ENCODE results near the gene TRIM8.

TRIM8 gene

DNA sequence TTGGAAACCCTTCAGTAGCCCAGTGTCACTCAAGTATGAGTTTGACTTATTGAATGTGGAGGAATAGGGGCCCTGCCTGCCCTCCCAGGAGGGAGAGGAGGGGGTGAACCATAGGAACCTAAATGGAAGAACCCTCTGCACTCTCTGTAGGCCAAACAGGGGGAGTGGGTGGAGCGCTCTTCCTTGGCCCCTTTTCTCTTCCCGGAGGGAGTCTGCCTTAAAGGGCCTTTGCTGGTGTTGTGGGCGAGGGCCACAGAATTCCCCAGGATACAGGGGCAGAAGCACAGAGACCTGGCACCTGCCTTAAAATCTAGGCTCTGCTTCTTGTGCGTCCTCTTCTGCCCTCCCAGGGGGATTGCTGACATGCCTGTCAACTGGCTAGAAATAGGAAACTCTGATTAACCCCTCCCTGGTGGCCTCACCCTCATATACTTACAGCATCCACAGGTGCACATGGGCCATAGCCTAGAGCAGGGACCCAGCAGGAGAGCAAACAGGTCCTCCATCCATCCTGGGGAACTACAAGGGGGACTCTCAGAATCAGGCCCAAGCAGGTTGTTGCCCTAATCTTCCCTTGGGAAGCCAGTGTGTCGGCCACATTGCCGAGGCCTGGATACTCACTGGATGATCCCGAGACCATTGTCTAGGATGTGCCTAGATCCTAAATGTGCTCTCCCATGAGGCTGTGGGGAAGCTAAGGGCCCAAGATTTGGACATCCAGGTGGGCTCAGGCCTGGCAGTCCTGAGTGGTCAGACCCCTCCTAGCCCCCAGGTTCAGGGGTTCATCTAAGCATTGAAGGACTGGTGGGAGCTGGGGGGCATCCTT is 3.4 kb downstream of the TRIM8 start:
- H4K8ac ChIP-seq (ENCODE audit: low read length) = no peak overlapping the region
- no peaks in the 10 kb centered on the region for H3K79me1 ChIP-seq (replicated peaks; ENCODE audit: low read length, poor library complexity, severe bottlenecking)
- H3K23ac ChIP-seq (ENCODE audit: low read length in 2 of 2) = peak overlapping the region in 1 of 2 experiments; percentile 53
- peaks cover 39 to 63% of the 10 kb centered on the region in 2 experiments for H3K36me3 ChIP-seq (ENCODE audit: control insufficient read depth in 1 of 2, insufficient read depth in 2 of 2, low read depth in 1 of 2, low read length in 2 of 2)
- H3K4me3 ChIP-seq (ENCODE audit: insufficient read depth in 1 of 2, low read depth in 1 of 2, low read length in 2 of 2) = peak overlapping the region in 1 of 2 experiments; percentile 95
- H2BK15ac ChIP-seq (ENCODE audit: low read depth, poor library complexity, severe bottlenecking) = no peak overlapping the region
- no peak overlapping the region for H2BK12ac ChIP-seq (ENCODE audit: low read length in 2 of 2)
- H2AK5ac ChIP-seq (ENCODE audit: low read length, severe bottlenecking) = no peak overlapping the region
- H4K91ac ChIP-seq (ENCODE audit: low read length) = no peak overlapping the region
- H3K14ac ChIP-seq (ENCODE audit: low read length in 2 of 2) = peak overlapping the region in 1 of 2 experiments; percentile 85
- H3K18ac ChIP-seq (ENCODE audit: low read depth in 1 of 2, low read length in 2 of 2) = peak overlapping the region in 1 of 2 experiments; percentile 72
- H3K27me3 ChIP-seq (ENCODE audit: control insufficient read depth in 1 of 2, insufficient read depth in 1 of 2, low read length in 2 of 2) = no peaks in the 10 kb centered on the region
- H3K9ac ChIP-seq (ENCODE audit: low read length) = peak overlapping the region; percentile 98
- DNase-seq = no peak
- no peak overlapping the region for H2AFZ ChIP-seq (ENCODE audit: low read depth, low read length)
- 81% methylated on average over 7 of the region's 7 CpGs for WGBS
- H3K4ac ChIP-seq (ENCODE audit: low read depth in 1 of 2, low read length in 2 of 2) = no peak overlapping the region
- H3K27ac ChIP-seq (ENCODE audit: low read length, poor library complexity, severe bottlenecking) = no peak overlapping the region
- H3K9me3 ChIP-seq (ENCODE audit: control insufficient read depth, low read length) = no peaks in the 10 kb centered on the region
- H3K4me1 ChIP-seq (ENCODE audit: control insufficient read depth, insufficient read depth, low read depth, low read length) = peaks cover 57% of the 10 kb centered on the region
- H3K4me2 ChIP-seq (ENCODE audit: low read length, poor library complexity, severe bottlenecking) = peak overlapping the region; percentile 78
- H2BK120ac ChIP-seq (ENCODE audit: low read depth, low read length) = no peak overlapping the region
- no peak overlapping the region for H2BK5ac ChIP-seq (ENCODE audit: low read depth, low read length, poor library complexity, severe bottlenecking)

DNA sequence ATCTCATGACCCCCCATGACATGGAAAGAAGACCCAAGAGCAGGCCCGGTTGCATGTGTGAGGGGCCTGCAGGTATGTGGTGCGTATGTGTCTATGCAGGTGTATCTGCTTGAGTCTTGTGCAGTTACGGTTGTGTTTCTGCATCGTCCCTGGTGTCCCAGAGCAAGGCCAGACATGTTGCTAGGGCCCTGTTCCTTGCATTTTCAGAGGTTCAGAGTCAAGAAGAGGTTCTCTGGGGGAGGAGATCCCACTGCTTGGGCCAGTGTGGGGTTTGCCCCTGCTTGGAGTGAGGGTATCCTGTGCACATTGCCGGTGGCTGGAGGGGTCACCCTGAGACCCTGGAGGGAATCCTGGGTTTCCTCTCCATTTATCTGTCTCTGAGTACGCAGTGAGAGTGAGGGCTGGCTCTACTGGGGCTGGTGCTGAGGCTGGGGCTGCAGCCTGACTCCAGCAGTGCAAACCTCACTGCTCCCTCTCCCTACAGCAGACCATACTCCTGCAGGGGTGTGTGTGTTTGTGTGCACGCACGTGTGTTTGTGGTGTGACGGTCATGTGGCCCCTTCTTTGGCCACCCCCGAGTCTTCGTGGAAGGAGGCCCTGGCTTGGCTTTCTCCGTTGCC is 4.1 kb downstream of the TRIM8 start:
- peak overlapping the region; percentile 9 for H2AK5ac ChIP-seq (ENCODE audit: low read length, severe bottlenecking)
- no peaks in the 10 kb centered on the region for H3K79me1 ChIP-seq (replicated peaks; ENCODE audit: low read length, poor library complexity, severe bottlenecking)
- H3K4me3 ChIP-seq (ENCODE audit: insufficient read depth in 1 of 2, low read depth in 1 of 2, low read length in 2 of 2) = peak overlapping the region in 1 of 2 experiments; percentile 95
- peak overlapping the region; percentile 98 for H3K9ac ChIP-seq (ENCODE audit: low read length)
- H3K4ac ChIP-seq (ENCODE audit: low read depth in 1 of 2, low read length in 2 of 2) = peak overlapping the region in 1 of 2 experiments; percentile 26
- H3K18ac ChIP-seq (ENCODE audit: low read depth in 1 of 2, low read length in 2 of 2) = peak overlapping the region in 1 of 2 experiments; percentile 72
- peak overlapping the region in 1 of 2 experiments; percentile 85 for H3K14ac ChIP-seq (ENCODE audit: low read length in 2 of 2)
- H3K27me3 ChIP-seq (ENCODE audit: control insufficient read depth in 1 of 2, insufficient read depth in 1 of 2, low read length in 2 of 2) = no peaks in the 10 kb centered on the region
- H3K27ac ChIP-seq (ENCODE audit: low read length, poor library complexity, severe bottlenecking) = no peak overlapping the region
- no peak overlapping the region for H2AFZ ChIP-seq (ENCODE audit: low read depth, low read length)
- H2BK12ac ChIP-seq (ENCODE audit: low read length in 2 of 2) = peak overlapping the region in 1 of 2 experiments; percentile 59
- H3K23ac ChIP-seq (ENCODE audit: low read length in 2 of 2) = peak overlapping the region in 1 of 2 experiments; percentile 23
- peak overlapping the region; percentile 25 for H3K4me2 ChIP-seq (ENCODE audit: low read length, poor library complexity, severe bottlenecking)
- DNase-seq = no peak
- H2BK5ac ChIP-seq (ENCODE audit: low read depth, low read length, poor library complexity, severe bottlenecking) = no peak overlapping the region
- H3K9me3 ChIP-seq (ENCODE audit: control insufficient read depth, low read length) = no peaks in the 10 kb centered on the region
- H3K36me3 ChIP-seq (ENCODE audit: control insufficient read depth in 1 of 2, insufficient read depth in 2 of 2, low read depth in 1 of 2, low read length in 2 of 2) = peaks cover 44 to 68% of the 10 kb centered on the region in 2 experiments
- H2BK120ac ChIP-seq (ENCODE audit: low read depth, low read length) = no peak overlapping the region
- H3K4me1 ChIP-seq (ENCODE audit: control insufficient read depth, insufficient read depth, low read depth, low read length) = peaks cover 60% of the 10 kb centered on the region
- no peak overlapping the region for H4K8ac ChIP-seq (ENCODE audit: low read length)
- no peak overlapping the region for H4K91ac ChIP-seq (ENCODE audit: low read length)
- no peak overlapping the region for H2BK15ac ChIP-seq (ENCODE audit: low read depth, poor library complexity, severe bottlenecking)
- WGBS = 88% methylated on average over 6 of the region's 12 CpGs

- Histone ChIP-seq H3K14ac (ENCODE audit: low read length in 2 of 2) (peak overlapping the region; percentile 6 to 61), H3K4ac (ENCODE audit: low read depth in 1 of 2, low read length in 2 of 2) (no peak overlapping the region), H2BK12ac (ENCODE audit: low read length in 2 of 2) (peak overlapping the region in 1 of 2 experiments; percentile 38), H4K91ac (ENCODE audit: low read length) (peak overlapping the region; percentile 15), H3K9ac (ENCODE audit: low read length) (peak overlapping the region; percentile 98), H4K8ac (ENCODE audit: low read length) (no peak overlapping the region), H2AK5ac (ENCODE audit: low read length, severe bottlenecking) (no peak overlapping the region), H2AFZ (ENCODE audit: low read depth, low read length) (no peak overlapping the region), H3K27me3 (ENCODE audit: control insufficient read depth in 1 of 2, insufficient read depth in 1 of 2, low read length in 2 of 2) (no peaks in the 10 kb centered on the region), H3K36me3 (ENCODE audit: control insufficient read depth in 1 of 2, insufficient read depth in 2 of 2, low read depth in 1 of 2, low read length in 2 of 2) (peaks cover 50 to 76% of the 10 kb centered on the region in 2 experiments), H3K9me3 (ENCODE audit: control insufficient read depth, low read length) (no peaks in the 10 kb centered on the region), H3K4me1 (ENCODE audit: control insufficient read depth, insufficient read depth, low read depth, low read length) (peaks cover 64% of the 10 kb centered on the region), H3K4me2 (ENCODE audit: low read length, poor library complexity, severe bottlenecking) (peak overlapping the region; percentile 38), H3K27ac (ENCODE audit: low read length, poor library complexity, severe bottlenecking) (no peak overlapping the region), H3K23ac (ENCODE audit: low read length in 2 of 2) (peak overlapping the region in 1 of 2 experiments; percentile 94), H2BK5ac (ENCODE audit: low read depth, low read length, poor library complexity, severe bottlenecking) (no peak overlapping the region), H2BK120ac (ENCODE audit: low read depth, low read length) (no peak overlapping the region), H3K79me1 (replicated peaks; ENCODE audit: low read length, poor library complexity, severe bottlenecking) (peaks cover 2% of the 10 kb centered on the region), H2BK15ac (ENCODE audit: low read depth, poor library complexity, severe bottlenecking) (peak overlapping the region; percentile 62), H3K4me3 (ENCODE audit: insufficient read depth in 1 of 2, low read depth in 1 of 2, low read length in 2 of 2) (peak overlapping the region; percentile 15 to 95), H3K18ac (ENCODE audit: low read depth in 1 of 2, low read length in 2 of 2) (peak overlapping the region; percentile 41 to 64)
- WGBS = 81% methylated on average over 24 of the region's 25 CpGs
- DNase-seq = no peak
These were observed 4.9 kb downstream of the TRIM8 start for GRCh38 chr10:102648889-102649796.

All from mesenchymal stem cell (in vitro differentiated cells and primary cell).